Kidney (tissue), 14 donors: ENCODE results near the gene RIPPLY3. TPM values are rescaled to one million over a fixed set of nuclear protein-coding genes. Genes with fewer than 3 reads are reported as not detected.

ENCODE experiments used
- DNase-seq, 5 donors: peaks; one replicate each; pipeline ENCODE4 v3.0.0-alpha.2; 2013 to 2020
- FAIRE-seq: peaks from 2 replicates; lab custom pipeline; 2012; peaks lifted over from hg19 to GRCh38; lab: Jason Lieb, UNC
- H3K27ac ChIP-seq, 2 donors: one replicate each; pipeline ENCODE4 v1.7.0; 2013; ENCODE audit warnings: low read depth in 2 of 2, low read length in 2 of 2, inconsistent platforms in 1 of 2
- H3K27me3 ChIP-seq: one replicate; pipeline ENCODE4 v1.7.1; 2013; ENCODE audit warnings: low read length, inconsistent platforms; ENCODE audit not compliant: control insufficient read depth, insufficient read depth
- H3K36me3 ChIP-seq, 3 donors: one replicate each; pipeline versions ENCODE4 v1.7.0 to v1.7.1; 2013; ENCODE audit warnings: low read length in 3 of 3, control low read depth in 1 of 3, inconsistent platforms in 1 of 3; ENCODE audit not compliant: insufficient read depth in 3 of 3, control insufficient read depth in 2 of 3
- H3K4me1 ChIP-seq, 3 donors: one replicate each; pipeline versions ENCODE4 v1.7.0 to v1.7.1; 2013; ENCODE audit warnings: low read length in 3 of 3, inconsistent platforms in 1 of 3, low read depth in 1 of 3; ENCODE audit not compliant: control insufficient read depth in 2 of 3, insufficient read depth in 2 of 3
- H3K4me3 ChIP-seq, 3 donors: one replicate each; pipeline versions ENCODE4 v1.7.0 to v1.8.1; 2013; ENCODE audit warnings: low read length in 3 of 3, control low read depth in 1 of 3, inconsistent platforms in 1 of 3
- H3K9ac ChIP-seq, 3 donors: one replicate each; pipeline versions ENCODE4 v1.7.0 to v1.7.1; 2013; ENCODE audit warnings: low read length in 3 of 3, control low read depth in 1 of 3, inconsistent platforms in 1 of 3
- H3K9me3 ChIP-seq, 3 donors: one replicate each; pipeline versions ENCODE4 v1.7.0 to v1.7.1; 2013; ENCODE audit warnings: low read length in 3 of 3, control low read depth in 1 of 3, inconsistent platforms in 1 of 3; ENCODE audit not compliant: control insufficient read depth in 2 of 3, insufficient read depth in 1 of 3
- CTCF ChIP-seq: IDR thresholded peaks from 3 replicates; pipeline ENCODE4 v1.5.1; 2012; ENCODE audit warnings: mild to moderate bottlenecking, moderate library complexity, borderline replicate concordance; ENCODE audit not compliant: insufficient read depth; ENCODE audit errors: extremely low read depth
- intact Hi-C: fragments of 100-400 bp; cut with DNase I; formaldehyde crosslinking; loops from one replicate; pipeline ENCODE4 v1.11.1; 2022
- polyA plus RNA-seq: library from polyadenylated mRNA; stranded (reverse); fragments of 350-450 nt; fragmentation: Illumina TruSeq; extraction: RNeasy Lipid Tissue Mini Kit (QIAGEN cat#74804); gene quantifications from one replicate; pipeline ENCODE4 v1.2.3, GENCODE V29; 2014; ENCODE audit warnings: low read depth, low replicate concordance; ENCODE audit not compliant: insufficient read depth
- total RNA-seq: library from RNA; stranded (reverse); fragmentation: NEBNext Ultra II Directional; extraction: Animal tissue kit (Norgen Biotek cat#: 25700); gene quantifications from one replicate; pipeline ENCODE4 v1.2.1, GENCODE V29; 2021
- donor health status: control.
- donor health status: control.
- donor health status: control.
- donor health status: control.
- donor health status: control.
- donor health status: DM: yes; HTN: yes; CAD: no.
- donor health status: Normal renal cell carcinoma (clear cell type).

RIPPLY3 gene
- total and polyA plus RNA-seq, 2 donors from 2014 or later, result 0.26 to 0.31 TPM

GRCh38 chr21:36968414-36968813 is 38.1 kb upstream of the RIPPLY3 start:
- intact Hi-C loops, result no loop called here
- no peaks in the 10 kb centered on the region for H3K9me3 ChIP-seq
- H3K27ac ChIP-seq, result no peak overlapping the region
- DNase-seq (no peak), FAIRE-seq (no peak)
- H3K9ac ChIP-seq, result no peak overlapping the region
- H3K36me3 ChIP-seq, result no peaks in the 10 kb centered on the region
- H3K4me3 ChIP-seq, result no peak overlapping the region
- H3K4me1 ChIP-seq, result peaks cover 0 to 2% (median 0%) of the 10 kb centered on the region in 3 donors
- no peak for TF ChIP-seq CTCF
- H3K27me3 ChIP-seq, result no peaks in the 10 kb centered on the region

- FAIRE-seq (no peak), DNase-seq (no peak)
- Histone ChIP-seq H3K9me3 (no peaks in the 10 kb centered on the region), H3K9ac (no peak overlapping the region), H3K4me3 (no peak overlapping the region), H3K4me1 (peaks cover 0 to 2% (median 0%) of the 10 kb centered on the region in 3 donors), H3K27ac (no peak overlapping the region), H3K36me3 (no peaks in the 10 kb centered on the region), H3K27me3 (no peaks in the 10 kb centered on the region)
- no peak for TF ChIP-seq CTCF
- intact Hi-C loops, result no loop called here
Observed at GRCh38 chr21:36968976-36969375, 37.5 kb upstream of the RIPPLY3 start.

- H3K4me3 ChIP-seq, result no peak overlapping the region
- H3K36me3 ChIP-seq, result no peaks in the 10 kb centered on the region
- DNase-seq (no peak), FAIRE-seq (no peak)
- no peak overlapping the region for H3K27ac ChIP-seq
- no peak overlapping the region for H3K9ac ChIP-seq
- intact Hi-C loops, result no loop called here
- no peaks in the 10 kb centered on the region for H3K4me1 ChIP-seq
- no peak for TF ChIP-seq CTCF
- no peaks in the 10 kb centered on the region for H3K9me3 ChIP-seq
- no peaks in the 10 kb centered on the region for H3K27me3 ChIP-seq
Observed at GRCh38 chr21:36973986-36974850, 32.3 kb upstream of the RIPPLY3 start.
